HG02798 (cell line): ENCODE data around the gene CISH.

Experiments used
- ATAC-seq: cut with Tn5 transposase; IDR thresholded peaks from one replicate; pipeline ENCODE4 v1.9.1; 2021; ENCODE audit warnings: mild to moderate bottlenecking; ENCODE audit not compliant: unreplicated experiment, poor library complexity

CISH gene

GRCh38 chr3:50600841-50601591 lies 10.6 kb downstream of the CISH start:
- ATAC-seq = peak; percentile 64

GRCh38 chr3:50600141-50600753 lies 11.3 kb downstream of the CISH start:
- no peak for ATAC-seq

GRCh38 chr3:50599716-50600118 lies 11.9 kb downstream of the CISH start:
- no peak for ATAC-seq

GRCh38 chr3:50599115-50599715 lies 12.4 kb downstream of the CISH start:
- no peak for ATAC-seq

- ATAC-seq = no peak
Observed at GRCh38 chr3:50594253-50594785, 17.3 kb downstream of the CISH start.

- no peak for ATAC-seq
Observed at GRCh38 chr3:50592568-50592967, 19.0 kb downstream of the CISH start.

- ATAC-seq = no peak
Observed at GRCh38 chr3:50591196-50591741, 20.3 kb downstream of the CISH start.

- ATAC-seq = no peak
Observed at GRCh38 chr3:50588759-50589433, 22.7 kb downstream of the CISH start.

GRCh38 chr3:50587806-50588758 lies 23.5 kb downstream of the CISH start:
- ATAC-seq = peak; percentile 36

- no peak for ATAC-seq
Observed at GRCh38 chr3:50587373-50587772, 24.2 kb downstream of the CISH start.

GRCh38 chr3:50586763-50587070 lies 24.9 kb downstream of the CISH start:
- no peak for ATAC-seq

GRCh38 chr3:50585919-50586762 lies 25.4 kb downstream of the CISH start:
- ATAC-seq = no peak

GRCh38 chr3:50584391-50584790 lies 27.2 kb downstream of the CISH start:
- no peak for ATAC-seq

- ATAC-seq = no peak
Observed at GRCh38 chr3:50583897-50584296, 27.7 kb downstream of the CISH start.

GRCh38 chr3:50582083-50582482 lies 29.5 kb downstream of the CISH start:
- no peak for ATAC-seq

GRCh38 chr3:50581459-50581842 lies 30.1 kb downstream of the CISH start:
- ATAC-seq = no peak

GRCh38 chr3:50580683-50581458 lies 30.7 kb downstream of the CISH start:
- ATAC-seq = no peak

GRCh38 chr3:50577348-50577747 lies 34.2 kb downstream of the CISH start:
- no peak for ATAC-seq
